Choroid plexus epithelial cell (primary cell): ENCODE measurements around the gene ERC1.
"Not testable (repeated sequence)": the region's sequence is repeated elsewhere in the genome, so short reads cannot be mapped to it uniquely, and the experiment has no call there.

ENCODE experiments used
- DNase-seq: peaks from one replicate; pipeline ENCODE4 v3.0.0-alpha.2; 2010; ENCODE audit warnings: low read depth
- H3K4me3 ChIP-seq: 2 replicates; pipeline ENCODE4 v1.5.1; 2011; ENCODE audit warnings: low read depth, mild to moderate bottlenecking, control low read depth, low read length, moderate library complexity
- TF ChIP-seq, protein P1 (sequence below): conservative IDR thresholded peaks from 2 replicates; pipeline ENCODE4 v1.5.1; 2011; ENCODE audit warnings: low read depth, mild to moderate bottlenecking, control low read depth, inconsistent platforms, low read length, moderate library complexity

The ERC1 gene

DNA sequence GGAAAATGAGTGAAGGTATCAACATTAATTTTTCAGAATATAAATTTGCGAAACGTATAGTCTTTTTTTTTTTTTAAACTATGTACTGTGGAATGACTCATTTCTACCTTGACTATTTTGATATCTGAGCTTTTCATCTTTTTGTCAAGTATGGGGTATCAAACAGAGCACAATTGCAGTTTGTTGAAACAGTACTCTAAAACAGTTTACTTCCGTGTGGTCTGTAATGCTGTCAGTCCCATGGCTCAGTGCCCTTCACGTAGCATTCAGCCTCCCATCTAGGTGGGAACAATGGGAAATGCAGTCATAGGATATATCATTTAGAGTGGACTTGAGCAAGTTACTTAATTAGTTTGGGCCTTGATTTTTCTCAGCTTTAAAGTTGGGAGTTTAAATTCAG, 139.5 kb downstream of the ERC1 start:
- DNase-seq: no peak
- TF ChIP-seq, protein P1, sequence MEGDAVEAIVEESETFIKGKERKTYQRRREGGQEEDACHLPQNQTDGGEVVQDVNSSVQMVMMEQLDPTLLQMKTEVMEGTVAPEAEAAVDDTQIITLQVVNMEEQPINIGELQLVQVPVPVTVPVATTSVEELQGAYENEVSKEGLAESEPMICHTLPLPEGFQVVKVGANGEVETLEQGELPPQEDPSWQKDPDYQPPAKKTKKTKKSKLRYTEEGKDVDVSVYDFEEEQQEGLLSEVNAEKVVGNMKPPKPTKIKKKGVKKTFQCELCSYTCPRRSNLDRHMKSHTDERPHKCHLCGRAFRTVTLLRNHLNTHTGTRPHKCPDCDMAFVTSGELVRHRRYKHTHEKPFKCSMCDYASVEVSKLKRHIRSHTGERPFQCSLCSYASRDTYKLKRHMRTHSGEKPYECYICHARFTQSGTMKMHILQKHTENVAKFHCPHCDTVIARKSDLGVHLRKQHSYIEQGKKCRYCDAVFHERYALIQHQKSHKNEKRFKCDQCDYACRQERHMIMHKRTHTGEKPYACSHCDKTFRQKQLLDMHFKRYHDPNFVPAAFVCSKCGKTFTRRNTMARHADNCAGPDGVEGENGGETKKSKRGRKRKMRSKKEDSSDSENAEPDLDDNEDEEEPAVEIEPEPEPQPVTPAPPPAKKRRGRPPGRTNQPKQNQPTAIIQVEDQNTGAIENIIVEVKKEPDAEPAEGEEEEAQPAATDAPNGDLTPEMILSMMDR: no peak

DNA sequence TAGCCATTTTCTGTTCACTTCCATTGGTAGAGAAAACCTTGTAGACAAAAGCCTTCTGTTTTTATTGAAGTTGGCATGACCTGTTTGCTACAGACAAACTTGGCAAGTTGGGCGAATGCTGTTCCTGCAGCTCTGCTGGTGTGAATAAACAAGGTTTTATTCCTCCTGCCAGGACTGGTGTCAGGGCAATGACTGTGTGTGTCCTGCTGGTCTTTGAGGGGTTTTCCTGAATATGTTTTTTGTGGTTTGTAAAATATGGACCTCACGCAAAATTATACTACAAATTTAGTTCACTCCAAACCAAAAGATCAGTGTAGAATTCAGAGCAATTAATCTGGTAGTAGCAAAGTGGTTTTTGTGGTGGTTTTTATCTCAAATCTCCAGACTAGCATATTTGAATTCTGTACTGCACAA, 140.8 kb downstream of the ERC1 start:
- no peak overlapping the region for H3K4me3 ChIP-seq
- no peak for DNase-seq
- TF ChIP-seq, protein P1: no peak

More for the DNA sequence above, 139.5 kb downstream of the ERC1 start:
- H3K4me3 ChIP-seq: no peak overlapping the region

DNA sequence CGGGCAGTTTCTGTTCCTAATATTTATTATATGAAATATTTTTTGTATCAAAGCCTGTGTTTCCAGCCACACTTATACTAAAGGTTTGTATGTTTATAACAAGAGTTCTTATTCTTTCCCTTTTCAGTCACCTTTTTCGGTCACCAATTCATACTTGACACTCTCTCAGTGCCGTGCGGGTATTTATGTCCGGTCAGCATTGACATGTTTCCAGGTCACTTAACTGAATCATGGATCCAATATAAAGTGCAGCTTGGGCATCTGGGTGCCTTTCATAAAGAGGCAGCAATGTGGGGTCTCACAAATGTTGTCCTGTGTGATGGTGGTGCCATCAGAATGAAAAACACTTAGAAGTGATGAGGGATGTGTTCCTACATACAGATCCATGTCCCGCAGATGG, 141.3 kb downstream of the ERC1 start:
- no peak overlapping the region for H3K4me3 ChIP-seq
- TF ChIP-seq, protein P1: no peak
- DNase-seq: no peak

DNA sequence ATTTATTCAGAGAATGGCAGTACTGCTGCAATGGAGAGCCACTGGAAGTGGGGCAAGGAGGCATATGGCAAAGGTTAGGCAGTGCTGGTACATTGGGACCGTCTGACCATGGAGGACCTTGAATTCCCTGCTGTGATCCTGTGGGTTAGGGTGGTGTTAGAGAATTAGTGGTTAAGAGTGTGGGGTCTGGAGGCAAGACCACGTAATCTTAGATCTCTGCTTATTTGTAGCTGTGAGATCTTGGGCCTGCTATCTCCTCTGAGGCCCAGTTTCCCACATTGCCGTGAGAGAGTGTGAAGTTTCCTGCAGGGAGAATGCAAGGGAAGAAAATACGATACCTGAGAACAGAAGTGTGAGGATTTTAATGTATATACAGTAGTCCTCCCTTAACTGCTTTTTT, 147.7 kb downstream of the ERC1 start:
- DNase-seq: no peak
- TF ChIP-seq, protein P1: no peak
- H3K4me3 ChIP-seq: no peak overlapping the region

DNA sequence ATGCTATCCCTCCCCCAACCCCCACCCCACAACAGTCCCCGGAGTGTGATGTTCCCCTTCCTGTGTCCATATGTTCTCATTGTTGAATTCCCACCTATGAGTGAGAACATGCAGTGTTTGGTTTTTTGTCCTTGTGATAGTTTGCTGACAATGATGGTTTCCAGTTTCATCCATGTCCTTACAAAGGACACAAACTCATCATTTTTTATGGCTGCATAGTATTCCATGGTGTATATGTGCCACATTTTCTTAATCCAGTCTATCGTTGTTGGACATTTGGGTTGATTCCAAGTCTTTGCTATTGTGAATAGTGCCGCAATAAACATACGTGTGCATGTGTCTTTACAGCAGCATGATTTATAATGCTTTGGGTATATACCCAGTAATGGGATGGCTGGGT, 155.7 kb downstream of the ERC1 start:
- not testable (repeated sequence) for DNase-seq

DNA sequence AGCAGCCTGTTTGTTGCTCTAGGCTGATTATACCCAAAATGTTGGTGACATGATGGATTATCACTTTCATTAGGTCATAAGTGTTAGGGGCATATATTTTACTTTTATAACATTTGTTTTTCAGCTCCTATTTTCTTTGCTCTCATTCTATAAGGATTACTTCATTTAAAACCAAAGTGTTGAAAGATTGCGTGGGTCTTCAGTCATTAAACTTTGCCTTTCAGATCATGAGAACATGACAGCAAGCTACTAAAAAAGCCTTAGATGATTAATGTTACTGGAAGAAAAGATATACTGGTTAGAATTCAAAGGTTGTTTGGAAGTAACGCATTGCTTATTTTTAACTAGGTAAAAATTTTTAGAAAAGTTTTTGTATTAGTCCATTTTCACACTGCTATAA, 156.8 kb downstream of the ERC1 start:
- no peak for DNase-seq
- TF ChIP-seq, protein P1: no peak
- H3K4me3 ChIP-seq: no peak overlapping the region

More for the DNA sequence above, 155.7 kb downstream of the ERC1 start:
- not testable (repeated sequence) for H3K4me3 ChIP-seq

DNA sequence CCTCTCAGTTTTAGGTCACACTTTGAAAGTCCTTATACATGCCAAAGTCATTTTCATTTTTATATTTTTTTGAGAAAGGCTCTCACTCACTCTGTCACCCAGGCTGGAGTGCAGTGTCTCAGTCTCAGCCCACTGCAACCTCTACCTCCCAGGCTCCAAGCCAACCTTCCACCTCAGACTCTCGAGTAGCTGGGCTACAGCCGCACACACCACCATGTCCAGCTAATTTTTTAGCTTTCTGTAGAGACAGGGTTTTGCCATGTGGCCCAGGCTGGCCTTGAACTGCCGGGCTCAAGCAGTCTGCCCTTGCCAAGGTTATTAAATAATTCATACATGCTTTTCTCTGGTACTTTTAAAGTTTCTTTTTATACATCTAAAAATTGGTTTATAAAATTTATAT, 166.0 kb downstream of the ERC1 start:
- TF ChIP-seq, protein P1: no peak
- no peak overlapping the region for H3K4me3 ChIP-seq
- no peak for DNase-seq

DNA sequence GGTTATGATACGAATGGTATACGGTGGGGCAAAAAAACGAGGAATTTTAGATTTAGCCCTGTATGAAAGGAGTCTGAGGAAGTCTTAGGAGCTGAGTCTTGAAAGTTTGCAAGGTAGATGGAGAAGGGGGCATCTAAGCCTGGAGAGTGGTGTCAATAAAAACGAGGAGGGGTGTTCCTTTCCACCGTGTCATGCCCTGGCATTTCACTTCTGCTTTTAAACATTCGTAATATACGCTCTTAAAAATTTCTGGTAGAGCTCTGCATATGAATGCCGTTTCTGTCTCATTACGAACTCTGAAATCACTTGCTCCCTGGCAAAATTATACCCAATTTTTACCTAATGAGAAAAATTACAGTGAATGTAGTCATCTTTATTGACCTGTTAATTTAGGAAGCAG, 170.2 kb downstream of the ERC1 start:
- no peak overlapping the region for H3K4me3 ChIP-seq
- no peak for DNase-seq
- TF ChIP-seq, protein P1: no peak
